Fibroblast of skin of left quadriceps (primary cell): Measurements from ENCODE around the gene REXO1.

ENCODE experiments used
- DNase-seq, 2 experiments: peaks; one replicate each; pipeline ENCODE4 v3.0.0-alpha.2; 2013; ENCODE audit warnings: low read depth in 2 of 2

Gene REXO1

DNA sequence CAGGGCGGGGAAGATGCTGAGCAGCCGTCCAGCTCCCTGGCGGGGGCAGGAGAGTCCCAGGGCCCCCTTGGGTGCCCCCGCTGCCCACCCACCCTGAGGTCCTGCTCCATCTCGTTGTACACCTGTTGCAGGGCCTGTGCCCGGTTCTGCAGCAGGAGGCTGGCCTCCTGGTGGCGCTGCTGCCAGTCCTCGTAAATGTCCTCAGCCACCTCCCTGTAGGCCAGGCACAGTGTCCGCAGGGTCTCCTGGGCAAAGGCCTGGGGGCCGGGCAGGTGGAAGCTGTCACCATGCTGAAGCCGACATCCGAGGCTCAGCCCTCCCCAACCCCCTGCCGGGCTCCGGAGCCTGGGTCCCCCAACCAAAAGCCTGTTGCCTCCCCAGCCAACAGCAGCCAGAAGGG is 56.4 kb downstream of the REXO1 start:
- DNase-seq = no peak

DNA sequence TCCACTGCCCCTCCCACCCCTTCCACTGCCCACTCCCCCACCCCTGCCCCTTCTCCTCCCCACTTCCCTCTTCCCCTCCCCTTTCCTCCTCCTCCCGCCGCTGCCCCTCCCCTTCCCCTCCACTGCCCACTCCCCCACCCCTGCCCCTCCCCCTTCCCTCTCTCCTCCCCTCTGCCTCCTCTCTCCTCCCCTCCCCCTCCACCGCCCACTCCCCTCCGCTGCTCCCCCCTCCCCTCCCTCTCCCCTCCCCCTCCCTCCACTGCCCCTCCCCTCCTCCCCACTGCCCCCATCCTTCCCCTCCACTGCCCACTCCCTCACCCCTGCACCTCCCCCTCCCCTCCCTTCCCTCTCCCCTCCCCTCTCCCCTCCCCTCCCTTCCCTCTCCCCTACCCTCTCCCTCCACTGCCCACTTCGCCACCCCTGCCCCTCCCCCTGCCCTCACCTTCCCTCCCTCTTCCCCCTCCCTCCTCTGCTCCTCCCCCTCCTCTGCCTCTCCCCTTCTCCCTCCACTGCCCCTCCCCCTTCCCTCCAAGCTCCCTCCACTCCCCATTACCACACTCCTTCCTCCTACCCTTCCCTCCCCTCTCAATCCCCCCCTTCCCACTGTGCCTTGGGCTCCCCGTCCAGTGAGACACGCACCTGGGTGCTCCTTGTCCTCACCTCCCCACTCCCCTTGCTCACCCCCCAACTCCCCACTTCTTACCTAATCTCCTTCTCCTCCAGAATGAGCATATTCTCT is 58.1 kb downstream of the REXO1 start:
- no peak for DNase-seq

DNA sequence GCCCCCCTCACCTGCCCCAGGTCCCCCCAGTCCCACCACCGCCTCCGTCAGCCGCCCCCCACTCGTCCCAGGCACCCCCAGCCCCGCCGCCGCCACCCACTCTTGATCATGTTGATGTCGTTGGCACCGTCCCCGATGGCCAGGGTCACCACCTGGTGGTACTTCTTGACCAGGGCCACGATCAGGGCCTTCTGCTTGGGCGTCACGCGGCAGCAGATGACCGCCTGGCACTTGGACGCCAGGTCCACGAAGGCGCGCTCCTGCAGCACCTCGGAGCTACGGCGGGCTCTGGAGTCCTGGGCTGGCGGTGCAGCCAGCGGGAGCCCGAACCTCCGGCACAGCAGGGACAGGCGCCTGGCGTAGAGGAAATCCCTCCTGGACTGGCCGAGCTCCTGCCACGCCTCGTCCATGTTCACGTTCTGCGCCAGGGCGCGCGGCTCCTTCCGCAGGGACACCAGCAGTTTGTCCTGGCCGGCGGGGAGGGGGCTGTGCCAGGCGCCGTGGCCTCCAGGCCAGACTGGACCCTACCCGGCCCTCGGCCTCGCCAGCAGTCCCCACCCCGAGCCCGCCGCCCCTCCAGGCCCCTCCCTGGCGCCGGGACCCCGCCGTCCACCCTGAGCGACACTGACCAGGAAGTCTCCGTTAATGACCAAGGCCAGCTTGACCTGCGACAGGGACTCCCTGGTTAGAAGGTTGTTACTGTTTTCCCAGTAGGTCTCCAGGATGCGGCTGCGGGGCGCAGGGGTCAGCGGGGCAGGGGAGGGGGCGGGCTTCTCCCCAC is 58.8 kb downstream of the REXO1 start:
- DNase-seq = no peak

DNA sequence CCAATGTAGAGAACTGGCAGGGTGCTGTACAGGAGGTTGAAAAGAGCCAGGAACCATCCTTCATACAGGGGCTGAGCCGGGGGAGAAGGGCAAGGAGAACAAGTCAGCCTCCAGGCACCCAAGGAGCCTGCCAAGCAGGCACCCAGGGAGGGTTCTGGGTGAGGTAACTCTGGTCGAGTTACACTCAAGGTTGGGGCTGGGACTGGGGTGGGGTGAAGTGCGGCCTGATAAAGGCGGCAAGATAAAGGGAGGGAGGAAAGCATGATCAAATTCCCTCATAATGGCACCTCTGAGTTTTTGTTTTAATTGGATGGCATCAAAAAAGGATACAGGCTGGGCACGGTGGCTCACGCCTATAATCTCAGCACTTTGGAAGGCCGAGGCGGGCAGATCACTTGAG is 61.2 kb downstream of the REXO1 start:
- no peak for DNase-seq

GRCh38 chr19:1786668-1787067 is 61.6 kb downstream of the REXO1 start:
- DNase-seq = no peak

DNA sequence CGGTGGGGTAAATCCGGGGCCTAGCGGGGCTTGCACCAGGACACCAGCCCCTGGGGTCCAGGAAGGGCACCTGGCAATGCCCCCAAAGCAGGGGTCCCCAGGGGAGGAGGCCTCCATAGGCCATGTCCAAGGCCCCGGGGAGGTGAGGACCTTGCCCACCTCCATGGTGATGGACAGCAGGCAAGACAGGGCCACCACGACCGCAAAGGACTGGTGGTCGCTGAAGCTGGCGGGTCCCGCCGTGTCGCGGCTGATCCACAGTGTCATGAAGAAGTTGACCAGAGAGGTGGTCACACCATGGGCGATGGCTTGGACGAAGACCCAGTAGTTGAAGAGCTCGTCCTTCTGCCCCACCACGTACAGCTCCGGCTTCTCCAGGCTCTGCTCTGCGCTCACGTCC is 63.0 kb downstream of the REXO1 start:
- DNase-seq = no peak

DNA sequence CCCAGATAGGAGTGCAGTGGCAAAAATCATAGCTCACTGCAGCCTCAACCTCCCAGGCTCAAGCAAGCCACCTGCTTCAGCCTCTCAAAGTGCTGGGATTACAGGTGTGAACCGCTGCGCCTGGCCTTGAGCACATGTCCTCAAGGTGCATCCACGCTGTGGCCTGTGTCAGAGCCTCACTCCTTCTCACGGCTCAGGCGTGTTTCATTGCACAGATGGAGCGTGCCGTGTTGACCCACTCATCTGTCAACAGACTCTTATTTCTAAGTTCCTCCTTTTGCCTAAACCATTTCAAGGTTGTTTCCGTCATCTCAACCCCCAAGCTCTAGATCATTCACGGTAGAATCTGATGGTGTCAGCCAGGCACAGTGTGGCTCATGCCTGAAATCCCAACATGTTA is 64.4 kb downstream of the REXO1 start:
- DNase-seq = no peak

DNA sequence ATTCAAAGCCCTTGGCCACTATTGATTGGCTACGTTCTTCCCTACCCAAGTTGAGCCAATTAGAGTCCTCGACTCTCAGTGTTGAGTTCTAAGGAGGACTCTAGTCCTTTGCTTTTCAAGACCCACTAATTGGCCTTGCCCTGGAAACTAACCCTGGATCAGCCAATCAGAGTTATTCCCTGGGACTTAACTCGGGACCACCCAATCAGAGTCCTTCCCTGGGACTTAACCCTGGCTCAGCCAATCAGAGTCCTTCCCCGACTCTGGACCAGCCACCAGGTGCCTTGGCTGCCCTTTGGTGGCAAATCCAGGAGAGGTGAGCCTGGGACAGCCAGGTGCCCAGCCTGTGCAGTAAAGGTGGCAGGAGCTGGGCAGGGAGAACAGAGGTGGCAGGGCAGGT is 64.9 kb downstream of the REXO1 start:
- DNase-seq = no peak

DNA sequence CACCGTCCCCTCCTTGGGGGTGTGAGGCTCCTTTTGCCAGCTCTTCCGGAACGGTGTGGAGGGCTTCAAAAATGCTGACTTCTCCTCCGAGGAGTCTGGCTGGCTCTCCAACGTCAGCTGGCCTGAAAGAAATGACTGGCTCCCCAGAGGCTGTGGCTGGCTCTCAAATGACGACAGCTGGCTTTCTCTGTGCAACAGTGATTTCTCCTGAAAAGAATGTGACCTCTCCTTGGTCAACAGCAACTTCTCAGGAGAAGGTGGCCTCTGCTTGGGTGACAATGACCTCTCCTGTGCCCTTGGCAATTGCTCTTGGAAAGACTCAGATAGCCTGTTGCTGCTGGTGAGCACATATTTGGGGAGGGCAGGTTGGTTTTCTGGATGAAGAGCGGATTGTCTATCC is 65.8 kb downstream of the REXO1 start:
- no peak for DNase-seq

DNA sequence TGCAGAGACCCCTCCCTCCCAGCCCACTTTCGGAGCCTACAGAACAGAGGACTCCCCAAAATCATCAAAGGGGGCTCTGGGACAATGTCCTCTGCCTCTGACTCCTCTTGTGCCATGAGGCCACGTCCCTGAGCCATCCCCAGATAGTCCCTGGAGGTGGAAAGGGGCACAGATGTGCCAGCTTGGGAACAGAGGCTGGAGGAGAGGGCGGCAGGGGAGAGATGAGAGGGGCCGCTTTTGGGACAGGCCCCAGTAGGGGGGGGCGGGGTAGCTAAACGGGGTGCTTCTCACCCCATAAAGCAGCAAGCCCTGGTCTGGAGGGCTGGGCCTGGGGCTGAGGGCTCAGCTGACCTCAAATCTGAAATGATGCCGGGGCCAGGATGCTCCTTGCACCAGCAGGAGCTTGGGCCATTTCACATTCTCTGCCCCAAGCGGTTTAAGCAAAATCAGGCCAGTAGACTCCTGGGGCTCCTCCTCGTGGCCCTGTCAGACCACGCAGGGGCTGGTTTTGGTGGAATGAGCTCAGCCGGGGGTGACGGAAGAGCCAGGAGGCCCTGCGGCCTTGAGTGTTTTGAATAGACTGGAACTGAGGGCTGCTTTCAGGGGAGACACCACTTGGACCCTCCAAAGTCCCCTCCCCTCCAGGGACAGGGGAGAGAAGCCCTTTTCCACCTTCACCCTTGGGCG is 67.9 kb downstream of the REXO1 start:
- no peak for DNase-seq

DNA sequence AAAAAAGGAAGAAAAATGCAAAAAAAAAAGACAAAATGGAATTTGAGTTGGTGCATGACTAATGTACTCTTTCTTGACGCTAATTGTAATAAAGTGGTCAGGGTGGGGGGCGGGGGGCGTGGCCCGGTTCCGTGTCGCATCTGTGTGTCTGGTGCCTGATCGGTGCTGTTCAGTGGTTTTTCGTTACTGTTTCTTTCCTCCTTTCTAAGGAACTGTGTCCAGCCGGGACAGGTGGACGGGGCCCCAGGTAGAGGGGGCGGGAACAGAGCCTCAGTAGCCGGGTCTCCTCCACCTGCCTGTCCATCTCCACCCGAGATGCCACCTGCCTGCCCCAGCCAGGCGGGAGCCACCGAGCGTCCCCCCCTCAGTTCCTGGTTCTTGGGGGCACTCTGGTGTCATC is 68.7 kb downstream of the REXO1 start:
- DNase-seq = no peak

DNA sequence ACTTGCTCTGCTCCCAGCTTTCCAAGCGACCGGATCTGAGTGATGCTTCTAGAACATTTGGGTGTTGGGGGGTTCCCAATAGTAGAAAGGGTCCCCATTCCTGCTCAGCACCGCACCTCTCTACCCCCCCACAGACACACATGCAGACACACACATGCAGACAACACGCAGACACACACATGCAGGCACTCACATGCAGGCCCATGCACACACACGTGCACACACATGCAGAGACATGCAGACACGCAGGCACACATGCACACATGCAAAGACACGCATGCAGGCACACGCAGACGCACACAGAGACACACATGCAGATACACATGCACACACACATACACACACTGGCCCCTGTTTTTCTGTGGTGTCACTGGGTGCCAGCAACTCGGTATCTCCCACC is 71.1 kb downstream of the REXO1 start:
- DNase-seq = no peak

GRCh38 chr19:1776606-1777147 is 71.6 kb downstream of the REXO1 start:
- no peak for DNase-seq

DNA sequence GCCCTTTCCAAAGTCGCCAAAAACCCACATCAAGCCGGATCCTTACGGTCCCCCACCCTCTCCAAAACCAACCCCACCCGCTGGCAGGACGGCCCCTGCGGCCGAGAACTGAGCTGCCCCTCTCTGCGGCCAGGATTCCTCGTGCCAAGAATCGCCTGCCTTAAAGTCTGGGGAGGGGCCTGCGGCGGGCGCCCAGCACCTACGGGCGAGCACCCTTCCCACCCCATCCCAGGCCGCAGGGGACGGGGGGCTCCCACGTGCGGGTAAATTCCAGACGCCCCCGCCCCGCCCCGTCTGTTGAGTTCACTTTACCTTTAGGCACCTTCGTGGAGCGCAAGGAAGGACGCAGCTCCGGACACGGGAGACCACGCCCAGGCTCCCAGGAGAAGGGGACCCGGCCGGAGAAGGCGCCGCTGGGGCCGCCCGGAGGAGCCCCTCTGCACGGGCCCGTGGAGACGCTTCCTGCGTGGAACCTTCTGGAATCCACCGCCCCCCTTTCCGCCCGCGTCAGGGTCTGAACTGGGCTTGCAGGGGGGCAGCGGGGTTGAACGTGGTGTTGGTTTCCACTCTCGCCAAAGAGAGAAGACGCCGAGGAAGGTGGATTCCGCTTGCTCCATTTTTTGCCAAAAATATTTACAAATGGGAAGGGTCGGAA is 72.2 kb downstream of the REXO1 start:
- no peak for DNase-seq

GRCh38 chr19:1774989-1775772 is 73.1 kb downstream of the REXO1 start:
- no peak for DNase-seq

DNA sequence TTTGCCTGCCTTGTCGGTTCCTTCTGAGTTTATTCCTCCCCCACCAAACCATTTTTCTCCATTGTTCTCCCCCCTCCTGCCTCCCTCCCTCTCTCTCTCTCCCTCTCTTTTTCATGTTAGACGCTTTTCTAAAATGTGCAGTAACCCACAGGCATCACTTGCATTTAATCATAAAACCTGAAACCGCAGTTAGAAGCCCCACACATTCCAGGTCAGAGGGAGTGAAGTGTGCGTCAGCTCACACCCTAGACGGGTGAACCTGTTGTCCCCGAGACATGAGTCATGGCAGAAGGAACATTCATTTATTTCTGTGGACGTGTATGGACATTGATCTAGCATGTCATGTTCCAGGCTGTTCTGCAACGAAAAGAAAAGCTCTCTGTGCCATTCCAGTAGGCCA is 75.1 kb downstream of the REXO1 start:
- no peak for DNase-seq

DNA sequence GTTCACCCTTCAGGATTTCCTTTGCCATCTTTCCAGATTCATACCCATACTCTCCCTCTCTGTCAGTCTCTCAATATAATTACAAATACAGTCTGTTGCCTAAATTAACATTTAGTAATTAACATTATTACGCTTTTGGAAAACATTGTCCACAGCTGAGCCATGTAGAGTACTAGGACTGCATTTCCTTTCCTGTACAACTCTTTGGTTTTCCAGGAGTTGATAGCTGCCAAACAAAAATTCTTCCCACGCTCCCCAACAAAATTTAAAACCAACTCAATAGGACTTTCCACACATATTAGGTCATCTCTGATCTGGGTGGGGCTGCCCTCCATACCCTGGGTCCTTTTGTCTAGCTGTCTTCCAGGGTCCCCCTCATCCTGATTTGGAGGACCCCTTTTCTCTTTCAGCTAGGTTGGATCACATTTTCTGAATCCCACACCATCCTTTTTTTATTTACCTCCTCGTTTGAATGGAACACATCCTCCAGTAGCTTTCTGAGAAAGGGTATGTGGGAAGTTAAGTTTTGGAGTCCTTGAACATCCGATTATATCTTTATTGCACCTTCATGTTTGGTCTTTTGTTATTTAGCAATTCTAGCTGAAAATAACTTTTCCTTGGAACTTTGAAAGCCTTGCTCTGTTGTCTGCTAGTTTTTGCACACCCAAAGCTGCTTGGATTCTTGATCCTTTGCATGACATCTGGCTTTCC is 77.3 kb downstream of the REXO1 start:
- DNase-seq = no peak

GRCh38 chr19:1769645-1769985 is 78.7 kb downstream of the REXO1 start:
- DNase-seq = no peak

GRCh38 chr19:1768918-1769644 is 79.2 kb downstream of the REXO1 start:
- DNase-seq = no peak

DNA sequence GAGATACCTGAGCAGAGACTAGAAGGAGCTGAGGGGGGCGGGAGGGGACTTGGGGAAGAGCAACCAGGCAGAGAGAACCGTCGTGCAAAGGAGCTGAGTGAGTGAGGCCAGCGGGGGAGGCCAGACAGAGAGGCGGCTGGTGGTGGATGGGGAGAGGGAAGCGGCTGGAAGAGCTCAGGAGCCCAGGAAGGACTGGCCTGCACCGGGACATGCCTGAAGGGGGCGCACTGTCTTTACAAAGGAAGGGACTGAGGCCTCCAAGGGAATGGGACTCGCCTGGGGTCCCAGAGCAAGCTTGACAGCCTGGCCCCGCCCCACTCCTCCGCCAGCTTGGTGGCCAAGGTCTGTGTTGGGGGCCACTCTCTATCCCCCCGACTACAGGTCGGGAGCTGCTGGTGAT is 80.0 kb downstream of the REXO1 start:
- DNase-seq = no peak
